ENCODE measurements around the gene WASHC2C.
"Not testable (repeated sequence)": the region's sequence is repeated elsewhere in the genome, so short reads cannot be mapped to it uniquely, and the experiment has no call there.

WASHC2C gene

DNA sequence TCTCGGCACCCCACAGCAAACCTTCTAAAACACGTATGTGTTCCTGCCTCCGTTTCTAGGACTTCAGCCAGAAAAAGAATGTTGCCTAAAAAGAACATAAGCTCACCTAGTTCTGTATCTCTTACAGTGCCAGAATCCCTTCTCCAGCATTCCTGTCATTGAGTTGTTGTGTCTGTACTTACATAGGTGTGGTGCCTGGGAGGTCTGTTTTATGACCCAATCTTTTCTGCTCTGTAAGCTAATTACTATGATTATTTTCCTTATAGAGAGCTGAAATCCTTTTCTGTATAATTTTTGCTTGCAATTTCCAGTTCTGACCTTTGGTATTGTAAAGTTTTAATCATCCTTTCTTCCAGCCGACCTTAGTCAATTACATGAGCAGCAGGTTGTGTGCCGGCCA, 28.0 kb downstream of the WASHC2C start:
- DNase-seq (ENCODE audit: low read depth in 1 of 2, low spot score in 1 of 2) = not testable (repeated sequence)

DNA sequence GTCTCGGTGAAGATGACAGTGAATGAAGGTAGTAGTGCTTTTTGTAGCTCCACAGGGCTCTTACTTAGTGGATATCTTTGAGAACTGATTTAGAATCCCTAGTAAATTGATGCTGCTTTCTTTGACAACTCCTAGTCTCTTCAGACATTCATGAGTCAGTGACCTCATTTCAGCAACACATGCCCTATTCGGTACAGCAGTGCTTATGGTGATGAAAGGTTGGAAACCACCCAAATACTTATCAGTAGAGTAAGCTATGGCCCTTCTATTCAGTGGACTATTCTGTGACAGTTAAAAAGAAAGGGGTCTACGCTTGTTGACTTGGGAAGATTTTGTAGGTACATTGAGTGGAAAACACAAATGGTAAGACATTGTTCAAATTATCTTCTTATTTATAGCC, 29.0 kb downstream of the WASHC2C start:
- in situ Hi-C loops (cut with HindIII; ENCODE audit: low pct_unique_long_range_greater_than_20kb, low sequenced_read_pairs); DNase-seq (ENCODE audit: low read depth in 1 of 2, low spot score in 1 of 2): not testable (repeated sequence)

More for the DNA sequence above, 28.0 kb downstream of the WASHC2C start:
- in situ Hi-C loops (cut with HindIII; ENCODE audit: low pct_unique_long_range_greater_than_20kb, low sequenced_read_pairs) = not testable (repeated sequence)

DNA sequence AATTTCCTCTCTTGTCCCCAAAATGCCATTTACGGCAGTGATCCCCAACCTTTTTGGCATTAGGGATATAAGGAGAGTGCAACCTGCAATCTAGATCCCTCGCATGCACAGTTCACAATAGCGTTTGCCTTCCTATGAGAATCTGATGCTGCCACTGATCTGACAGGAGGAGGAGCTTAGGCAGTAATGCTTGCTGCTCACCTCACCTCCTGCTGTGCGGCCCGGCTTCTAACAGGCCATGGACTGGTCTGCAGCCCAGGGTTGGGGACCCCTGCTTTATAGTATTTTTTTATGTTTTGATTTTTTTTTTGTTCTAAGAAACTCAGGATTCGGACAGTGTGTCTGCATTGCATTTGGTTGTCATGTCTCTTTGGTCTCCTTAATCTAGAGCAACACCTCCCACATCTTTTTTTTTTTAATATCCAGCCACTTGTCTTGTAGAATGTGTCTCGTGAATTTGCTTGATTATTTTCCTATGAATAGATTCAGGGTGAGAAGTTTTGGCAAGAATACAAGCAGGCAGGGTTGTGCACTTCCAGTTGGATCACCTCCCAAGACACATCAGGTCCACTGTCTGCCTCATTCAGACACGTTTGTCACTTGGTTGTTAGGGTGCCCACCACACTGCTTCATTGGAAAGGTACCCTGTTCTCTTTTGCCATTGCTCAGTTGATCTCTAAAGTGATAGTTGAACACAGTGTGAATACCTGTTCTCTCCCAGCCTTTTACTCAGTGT, 30.8 kb downstream of the WASHC2C start:
- in situ Hi-C loops (cut with HindIII; ENCODE audit: low pct_unique_long_range_greater_than_20kb, low sequenced_read_pairs); DNase-seq (ENCODE audit: low read depth in 1 of 2, low spot score in 1 of 2): not testable (repeated sequence)

DNA sequence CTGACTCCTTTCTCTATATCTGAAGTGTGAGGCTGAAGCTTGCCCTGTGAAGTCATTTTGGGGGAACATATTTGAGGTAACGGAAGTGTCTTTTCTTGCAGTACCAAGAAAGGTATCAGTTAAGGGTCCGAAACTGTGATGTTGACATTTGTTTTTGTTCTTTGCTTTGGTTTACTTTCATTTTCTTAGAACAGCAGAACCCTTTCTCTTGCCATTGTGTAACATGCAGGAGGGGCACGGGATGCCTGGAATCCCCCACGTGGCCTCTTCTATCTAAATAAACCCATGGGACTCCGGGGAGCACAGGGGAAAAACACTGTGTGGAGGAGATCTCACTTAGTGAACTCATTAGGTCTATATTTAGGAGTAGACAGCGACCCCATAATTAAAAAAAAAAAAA, 34.6 kb downstream of the WASHC2C start:
- DNase-seq (ENCODE audit: low read depth in 1 of 2, low spot score in 1 of 2); in situ Hi-C loops (cut with HindIII; ENCODE audit: low pct_unique_long_range_greater_than_20kb, low sequenced_read_pairs): not testable (repeated sequence)

DNA sequence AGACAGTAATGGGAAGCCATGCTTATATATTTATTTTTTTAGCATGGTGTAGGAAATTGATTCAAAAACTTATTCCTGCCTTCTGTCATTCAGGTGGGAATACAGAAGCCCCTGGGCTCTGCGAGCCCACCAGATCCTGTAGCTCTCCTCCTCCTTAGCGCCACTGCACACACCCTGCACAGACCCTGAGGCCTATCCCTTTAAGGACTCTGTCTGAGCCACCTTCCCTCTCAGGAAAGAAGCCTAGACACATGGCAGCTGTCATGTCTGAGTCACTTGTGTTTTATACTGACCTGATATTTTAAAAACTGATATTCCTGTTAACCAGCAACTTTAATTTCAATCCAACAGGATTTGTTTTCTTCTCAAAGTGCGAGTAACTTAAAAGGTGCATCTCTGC, 36.0 kb downstream of the WASHC2C start:
- DNase-seq (ENCODE audit: low read depth in 1 of 2, low spot score in 1 of 2); in situ Hi-C loops (cut with HindIII; ENCODE audit: low pct_unique_long_range_greater_than_20kb, low sequenced_read_pairs): not testable (repeated sequence)

DNA sequence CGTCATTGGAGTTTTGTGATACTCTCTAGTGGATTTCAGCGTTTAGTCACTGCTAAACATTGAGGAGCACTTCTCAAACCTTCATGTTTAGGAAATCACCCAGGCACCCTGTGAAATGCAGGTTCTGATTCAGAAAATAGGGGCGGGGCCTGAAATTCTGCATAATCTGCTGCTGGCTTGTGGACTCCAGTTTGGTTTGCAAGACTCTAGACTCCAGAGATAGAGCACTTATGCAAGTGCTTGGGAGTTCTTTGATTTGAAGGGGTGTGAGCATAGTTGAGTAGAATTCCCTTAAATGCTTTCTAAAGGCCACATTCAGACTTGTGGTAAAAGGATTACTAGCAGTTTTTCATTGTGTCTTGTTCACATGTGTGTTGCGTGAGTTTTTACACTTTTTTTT, 41.3 kb downstream of the WASHC2C start:
- in situ Hi-C loops (cut with HindIII; ENCODE audit: low pct_unique_long_range_greater_than_20kb, low sequenced_read_pairs); DNase-seq (ENCODE audit: low read depth in 1 of 2, low spot score in 1 of 2): not testable (repeated sequence)

DNA sequence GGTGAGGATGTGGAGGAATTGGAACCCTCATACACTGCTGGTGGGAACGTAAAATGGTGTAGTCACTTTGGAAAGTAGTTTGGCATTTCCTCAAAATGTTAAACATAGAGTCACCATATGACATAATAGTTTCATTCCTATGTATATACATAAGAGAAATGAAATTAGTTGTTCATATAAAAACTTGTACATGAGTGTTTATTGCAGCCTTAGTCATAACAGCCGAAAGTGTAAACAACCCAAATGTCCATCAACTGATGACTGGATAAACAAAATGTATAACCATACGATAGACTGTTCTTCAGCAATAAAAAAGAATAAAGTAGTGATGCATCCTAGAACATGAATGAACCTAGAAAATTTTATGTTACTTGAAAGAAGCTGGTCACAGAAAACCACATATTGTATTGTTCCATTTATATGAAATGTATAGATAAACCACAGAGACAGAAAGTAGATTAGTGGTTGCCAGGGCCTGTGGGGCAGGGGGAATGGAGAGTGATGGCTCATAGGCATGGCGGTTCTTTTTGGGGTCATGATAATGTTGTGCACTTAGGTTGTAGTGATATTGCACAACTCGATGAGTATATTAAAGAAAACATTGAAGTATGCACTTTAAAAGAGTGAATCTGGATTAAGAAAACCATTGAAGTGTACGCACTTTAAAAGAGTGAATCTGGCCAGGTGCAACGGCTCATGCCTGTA, 44.8 kb downstream of the WASHC2C start:
- in situ Hi-C loops (cut with HindIII; ENCODE audit: low pct_unique_long_range_greater_than_20kb, low sequenced_read_pairs); DNase-seq (ENCODE audit: low read depth in 1 of 2, low spot score in 1 of 2): not testable (repeated sequence)

DNA sequence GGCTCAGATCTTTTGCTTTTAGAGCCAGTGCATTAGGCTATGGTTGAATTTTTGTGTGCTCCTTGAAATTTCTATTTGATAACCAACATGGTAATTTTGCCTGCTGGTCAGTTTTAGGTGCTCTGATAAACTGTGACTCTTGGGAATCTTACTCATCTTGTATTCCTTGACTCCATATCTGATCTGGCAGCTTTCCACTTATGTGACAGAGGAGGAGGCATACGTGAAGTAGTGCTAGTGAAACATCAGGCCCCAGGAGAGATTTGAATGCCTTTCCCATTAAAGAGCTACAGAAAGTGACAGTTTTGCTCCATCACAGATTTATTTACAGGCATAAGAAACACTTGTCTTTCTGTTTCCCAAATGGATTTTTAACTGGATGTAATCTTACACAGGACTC, 59.2 kb downstream of the WASHC2C start:
- in situ Hi-C loops (cut with HindIII; ENCODE audit: low pct_unique_long_range_greater_than_20kb, low sequenced_read_pairs); DNase-seq (ENCODE audit: low read depth in 1 of 2, low spot score in 1 of 2): not testable (repeated sequence)

DNA sequence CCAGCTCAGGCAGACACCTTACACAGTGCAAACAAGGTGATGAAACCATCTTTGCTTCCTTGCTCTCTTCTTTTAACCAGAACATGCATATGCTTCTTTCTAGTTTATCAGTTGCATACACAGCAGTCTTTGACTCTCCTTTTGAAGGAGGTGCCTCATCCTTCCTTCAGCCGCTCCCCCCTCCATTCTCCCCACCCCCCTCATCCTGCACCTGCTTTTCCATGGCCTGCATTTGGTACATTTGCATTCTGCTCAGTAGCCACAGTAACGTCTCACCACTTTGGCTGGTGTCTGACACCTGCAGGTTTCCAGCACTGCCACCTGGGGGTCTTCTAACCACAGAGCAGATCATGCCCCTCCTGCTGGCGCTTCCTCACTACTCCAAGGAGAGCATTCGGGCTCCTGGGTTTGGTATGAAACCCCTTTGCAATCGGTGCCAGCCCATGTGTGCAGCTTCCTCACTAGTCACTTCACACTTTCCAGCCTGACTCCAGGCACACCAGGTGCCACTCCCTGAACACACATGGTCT, 60.2 kb downstream of the WASHC2C start:
- in situ Hi-C loops (cut with HindIII; ENCODE audit: low pct_unique_long_range_greater_than_20kb, low sequenced_read_pairs); DNase-seq (ENCODE audit: low read depth in 1 of 2, low spot score in 1 of 2): not testable (repeated sequence)

DNA sequence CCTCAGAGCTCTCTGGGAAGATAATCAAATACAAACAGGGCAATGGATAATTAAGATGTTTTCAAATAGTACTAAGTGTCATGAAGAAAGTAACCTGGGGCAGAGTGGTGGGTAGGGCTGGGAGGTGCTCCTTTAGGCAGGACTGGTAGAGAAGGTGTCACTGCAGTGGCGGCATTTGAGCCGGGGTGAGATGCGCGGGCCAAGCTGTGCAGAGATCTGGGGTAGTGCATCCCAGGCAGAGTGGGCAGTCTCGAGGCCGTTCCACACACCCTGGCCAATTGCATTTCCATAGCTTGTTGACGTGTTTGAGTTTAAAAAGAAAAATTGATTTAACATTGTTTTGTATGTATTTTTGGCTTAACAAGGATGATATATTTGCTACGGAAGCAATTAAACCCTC, 62.9 kb downstream of the WASHC2C start:
- in situ Hi-C loops (cut with HindIII; ENCODE audit: low pct_unique_long_range_greater_than_20kb, low sequenced_read_pairs); DNase-seq (ENCODE audit: low read depth in 1 of 2, low spot score in 1 of 2): not testable (repeated sequence)

DNA sequence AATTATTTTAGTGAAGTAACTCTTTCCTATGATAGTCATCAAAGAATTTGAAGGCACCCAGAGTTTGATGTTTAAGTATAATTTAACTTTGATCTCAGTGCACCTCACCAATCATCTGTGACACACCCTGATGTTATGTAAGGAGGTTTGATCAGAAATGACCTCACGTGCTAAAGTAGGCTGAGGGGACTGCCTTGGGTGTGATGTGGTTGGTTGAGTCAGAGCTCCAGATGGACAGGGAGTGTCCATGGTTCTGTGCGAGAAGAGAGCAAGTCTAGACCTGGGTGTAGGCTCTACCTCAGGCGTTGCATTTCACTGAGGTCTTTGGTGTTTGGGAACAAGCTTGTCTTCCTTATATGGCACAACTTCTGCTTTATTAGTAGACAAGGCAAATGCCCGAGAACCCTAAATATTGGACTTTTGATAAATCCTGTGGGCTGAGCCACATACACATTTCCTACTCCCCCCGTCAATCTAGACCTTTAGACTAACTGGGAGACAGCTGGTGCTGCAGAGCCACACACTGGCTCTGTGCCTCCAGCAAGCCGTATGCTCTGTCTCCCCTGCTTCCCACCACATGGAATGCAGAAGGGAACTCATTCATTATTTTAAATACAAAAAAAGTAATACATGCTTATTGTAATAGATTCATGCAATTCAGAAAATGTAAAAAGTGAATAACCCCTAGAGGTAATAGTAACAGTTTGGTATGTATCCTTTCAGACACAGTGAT, 63.8 kb downstream of the WASHC2C start:
- in situ Hi-C loops (cut with HindIII; ENCODE audit: low pct_unique_long_range_greater_than_20kb, low sequenced_read_pairs); DNase-seq (ENCODE audit: low read depth in 1 of 2, low spot score in 1 of 2): not testable (repeated sequence)

DNA sequence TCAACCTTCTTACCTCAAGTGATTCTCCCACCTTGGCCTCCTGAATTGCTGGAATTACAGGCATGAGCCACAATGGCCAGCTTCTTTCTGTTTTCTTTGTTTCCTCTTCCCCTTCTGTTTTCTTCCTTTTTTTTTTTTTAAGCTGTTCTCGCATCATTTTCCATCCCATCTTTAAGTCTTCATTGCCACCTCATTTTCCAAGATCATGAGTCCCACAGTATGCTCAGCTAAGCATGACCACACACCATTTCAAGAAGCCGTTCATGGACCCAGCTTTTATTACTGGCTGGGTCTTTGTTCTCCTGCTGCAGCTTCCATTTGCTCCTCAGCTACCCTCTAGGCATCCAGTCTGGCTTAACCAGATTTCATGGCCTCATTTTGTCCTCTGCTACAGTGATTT, 67.7 kb downstream of the WASHC2C start:
- DNase-seq (ENCODE audit: low read depth in 1 of 2, low spot score in 1 of 2); in situ Hi-C loops (cut with HindIII; ENCODE audit: low pct_unique_long_range_greater_than_20kb, low sequenced_read_pairs): not testable (repeated sequence)

DNA sequence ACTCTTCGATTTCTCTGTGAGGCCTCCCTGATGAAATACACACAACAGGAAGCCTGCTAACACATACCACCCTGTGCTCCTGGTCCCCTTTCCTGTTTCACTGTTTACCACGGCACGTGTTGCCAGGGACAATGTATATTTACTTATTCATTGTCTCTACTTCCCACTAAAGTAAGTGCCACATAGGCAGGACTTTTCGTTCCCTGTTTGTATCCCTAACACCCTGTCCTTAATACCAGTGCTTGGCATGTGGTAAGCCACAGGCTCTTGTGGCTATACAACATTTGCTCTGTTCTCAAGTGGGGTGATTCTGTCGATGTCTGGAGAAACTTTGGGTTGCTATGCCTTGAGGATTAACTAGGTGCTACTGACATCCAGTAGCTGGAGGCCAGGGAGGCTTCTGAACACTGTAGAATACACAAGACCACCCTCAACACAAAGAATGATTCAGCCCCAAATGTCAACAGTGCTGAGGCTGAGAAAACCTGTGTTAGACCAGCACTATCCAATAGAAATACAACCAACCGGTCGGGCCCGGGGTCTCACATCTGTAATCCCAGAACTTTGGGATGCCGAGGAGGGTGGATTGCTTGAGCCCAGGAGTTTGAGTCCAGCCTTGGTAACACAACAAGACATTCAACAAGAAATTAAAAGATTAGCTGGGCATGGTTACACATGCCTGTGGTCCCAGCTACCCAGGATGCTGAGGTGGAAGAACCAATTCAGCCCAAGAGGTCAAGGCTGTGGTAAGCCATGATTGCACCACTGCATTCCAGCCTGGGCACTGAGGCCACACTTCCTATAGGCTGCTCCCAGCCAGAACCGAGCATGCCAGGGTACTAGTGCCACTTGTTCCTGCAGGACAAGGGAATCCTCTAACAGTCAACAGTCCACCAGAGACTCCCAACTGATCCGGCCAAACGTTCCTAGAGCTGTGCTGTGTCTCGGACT, 76.3 kb downstream of the WASHC2C start:
- peak in 1 of 2 experiments; percentile 75 for DNase-seq (ENCODE audit: low read depth in 1 of 2, low spot score in 1 of 2)
- in situ Hi-C loops (cut with HindIII; ENCODE audit: low pct_unique_long_range_greater_than_20kb, low sequenced_read_pairs) = not testable (repeated sequence)

DNA sequence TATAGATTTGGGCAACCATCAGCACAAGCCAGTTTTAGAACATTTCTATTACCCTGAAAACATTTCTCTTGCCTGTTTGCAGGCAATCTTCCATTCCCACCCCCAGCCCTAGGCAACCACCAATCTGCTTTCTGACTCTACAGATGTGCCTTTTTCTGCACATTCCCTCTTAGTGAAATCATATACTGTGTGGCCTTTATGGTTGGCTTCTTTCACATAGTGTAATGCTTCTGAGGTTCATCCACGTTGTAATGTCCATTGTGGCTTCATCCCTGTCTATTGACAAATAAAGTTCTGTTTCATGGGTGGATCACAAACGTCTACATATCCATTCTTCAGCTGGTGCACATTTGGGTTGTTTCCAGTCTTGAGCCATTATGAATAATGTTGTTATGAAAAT, 77.9 kb downstream of the WASHC2C start:
- in situ Hi-C loops (cut with HindIII; ENCODE audit: low pct_unique_long_range_greater_than_20kb, low sequenced_read_pairs); DNase-seq (ENCODE audit: low read depth in 1 of 2, low spot score in 1 of 2): not testable (repeated sequence)
